A673 (cell line): ENCODE data around the gene CLTB.

ENCODE experiments used
- EZH2 ChIP-seq: fragments of 200-600 bp; sonication (generic); IDR thresholded peaks from 2 replicates; pipeline ENCODE4 v1.6.1; 2017; ENCODE audit warnings: borderline replicate concordance, low read depth, mild to moderate bottlenecking, mixed read lengths, antibody characterized with exemption, low read length; ENCODE audit not compliant: poor library complexity, severe bottlenecking
- TF ChIP-seq, protein P1 (sequence below): fragments of 300-800, 200-600 bp; sonication (generic); conservative IDR thresholded peaks from 2 replicates; pipeline ENCODE4 v1.5.1; 2017; ENCODE audit warnings: low read depth, mild to moderate bottlenecking, antibody characterized with exemption, low read length, moderate library complexity, mixed read lengths

GRCh38 chr5:176391999-176392398, 24.3 kb downstream of the CLTB start:
- TF ChIP-seq, protein P1, sequence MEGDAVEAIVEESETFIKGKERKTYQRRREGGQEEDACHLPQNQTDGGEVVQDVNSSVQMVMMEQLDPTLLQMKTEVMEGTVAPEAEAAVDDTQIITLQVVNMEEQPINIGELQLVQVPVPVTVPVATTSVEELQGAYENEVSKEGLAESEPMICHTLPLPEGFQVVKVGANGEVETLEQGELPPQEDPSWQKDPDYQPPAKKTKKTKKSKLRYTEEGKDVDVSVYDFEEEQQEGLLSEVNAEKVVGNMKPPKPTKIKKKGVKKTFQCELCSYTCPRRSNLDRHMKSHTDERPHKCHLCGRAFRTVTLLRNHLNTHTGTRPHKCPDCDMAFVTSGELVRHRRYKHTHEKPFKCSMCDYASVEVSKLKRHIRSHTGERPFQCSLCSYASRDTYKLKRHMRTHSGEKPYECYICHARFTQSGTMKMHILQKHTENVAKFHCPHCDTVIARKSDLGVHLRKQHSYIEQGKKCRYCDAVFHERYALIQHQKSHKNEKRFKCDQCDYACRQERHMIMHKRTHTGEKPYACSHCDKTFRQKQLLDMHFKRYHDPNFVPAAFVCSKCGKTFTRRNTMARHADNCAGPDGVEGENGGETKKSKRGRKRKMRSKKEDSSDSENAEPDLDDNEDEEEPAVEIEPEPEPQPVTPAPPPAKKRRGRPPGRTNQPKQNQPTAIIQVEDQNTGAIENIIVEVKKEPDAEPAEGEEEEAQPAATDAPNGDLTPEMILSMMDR, result no peak
- TF ChIP-seq EZH2, result no peak
